Activated CD4-positive, alpha-beta T cell treated with anti-CD3 and anti-CD28 coated beads for 24 hours (primary cell): Measurements from ENCODE around the gene TREX2.

Experiments used
- DNase-seq, 2 donors: peaks; one replicate each; pipeline ENCODE4 v3.0.0-alpha.2; 2020; ENCODE audit warnings: low read depth in 2 of 2

TREX2 gene

GRCh38 chrX:153445856-153446635 is at the start of gene TREX2:
Gene TREX2, minus strand, starts transcription at chrX:153446056. Its CDS starts 626 bp downstream, at chrX:153445430.
- DNase-seq: no peak

- no peak for DNase-seq
These were observed 49.5 kb upstream of the TREX2 start for GRCh38 chrX:153495362-153495751.

GRCh38 chrX:153494541-153495361 is 48.9 kb upstream of the TREX2 start, which contains the start of gene BGN:
Gene BGN, plus strand, starts transcription at chrX:153494980. Its CDS starts 9,652 bp downstream, at chrX:153504632.
- DNase-seq: no peak

GRCh38 chrX:153494061-153494460 is 48.2 kb upstream of the TREX2 start:
- DNase-seq: no peak

GRCh38 chrX:153493085-153493484 is 47.2 kb upstream of the TREX2 start:
- DNase-seq: no peak

- DNase-seq: no peak
These were observed 46.7 kb upstream of the TREX2 start for GRCh38 chrX:153492543-153492942.

GRCh38 chrX:153491918-153492317 is 46.1 kb upstream of the TREX2 start:
- DNase-seq: no peak

- no peak for DNase-seq
These were observed 45.6 kb upstream of the TREX2 start for GRCh38 chrX:153491351-153491914.

- DNase-seq: no peak
These were observed 44.5 kb upstream of the TREX2 start for GRCh38 chrX:153490217-153490930.

GRCh38 chrX:153488231-153488914 is 42.5 kb upstream of the TREX2 start:
- DNase-seq: no peak

- DNase-seq: no peak
These were observed 41.8 kb upstream of the TREX2 start for GRCh38 chrX:153487590-153488071.

GRCh38 chrX:153486171-153486570 is 40.3 kb upstream of the TREX2 start:
- no peak for DNase-seq

- DNase-seq: no peak
These were observed 39.7 kb upstream of the TREX2 start for GRCh38 chrX:153485396-153486080.

GRCh38 chrX:153482376-153483015 is 36.6 kb upstream of the TREX2 start:
- no peak for DNase-seq

- DNase-seq: no peak
These were observed 35.2 kb upstream of the TREX2 start for GRCh38 chrX:153481043-153481442.

GRCh38 chrX:153478746-153479145 is 32.9 kb upstream of the TREX2 start:
- DNase-seq: no peak

GRCh38 chrX:153477901-153478300 is 32.0 kb upstream of the TREX2 start:
- DNase-seq: no peak

GRCh38 chrX:153477364-153477857 is 31.6 kb upstream of the TREX2 start:
- no peak for DNase-seq

- DNase-seq: no peak
These were observed 31.0 kb upstream of the TREX2 start for GRCh38 chrX:153476666-153477363.
